GM15510 (cell line): ENCODE data around the gene TBPL1.

ENCODE experiments used
- POLR2A ChIP-seq: IDR thresholded peaks from 3 replicates; pipeline ENCODE4 v1.6.1; 2011; ENCODE audit warnings: borderline replicate concordance; ENCODE audit not compliant: insufficient read length; ENCODE audit errors: extremely low read depth

The TBPL1 gene

GRCh38 chr6:133961831-133962230 lies 8.8 kb downstream of the TBPL1 start:
- TF ChIP-seq POLR2A: no peak

GRCh38 chr6:133964052-133964451 lies 11.0 kb downstream of the TBPL1 start:
- TF ChIP-seq POLR2A: no peak

- no peak for TF ChIP-seq POLR2A
Measured at GRCh38 chr6:133964702-133965101, 11.7 kb downstream of the TBPL1 start.

GRCh38 chr6:133965817-133966360 lies 12.9 kb downstream of the TBPL1 start:
- no peak for TF ChIP-seq POLR2A

DNA sequence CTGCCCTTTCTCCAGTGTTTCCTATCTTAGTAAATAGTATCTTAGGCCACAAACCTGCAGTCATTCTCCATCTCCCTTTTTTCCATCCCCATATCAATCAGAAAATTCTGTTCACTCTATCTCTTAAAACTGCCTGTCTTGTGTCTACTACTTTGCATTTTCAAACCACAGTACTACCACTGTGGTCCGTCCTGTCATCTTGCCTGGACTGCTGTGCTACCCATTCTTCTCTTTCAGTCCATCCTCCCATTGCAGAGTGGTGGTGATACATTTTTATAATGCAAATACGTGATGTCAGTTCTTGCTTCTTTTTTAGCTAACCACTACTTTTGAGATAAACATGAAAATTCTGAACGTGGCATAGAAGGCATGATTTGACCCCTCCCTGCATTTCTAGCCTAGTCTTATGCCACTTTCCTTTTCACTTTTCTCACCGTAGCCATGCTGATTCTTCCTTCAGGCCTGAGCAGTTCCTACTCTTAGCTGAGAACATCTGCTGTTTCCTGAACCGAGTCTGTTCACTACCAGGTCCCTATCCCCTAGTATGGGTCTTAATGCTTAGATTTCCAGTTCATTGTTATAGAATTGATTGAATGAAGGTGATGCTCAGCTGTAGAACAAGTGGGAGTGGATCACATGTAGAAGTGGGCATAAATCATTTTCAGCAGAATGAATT lies 13.8 kb downstream of the TBPL1 start:
- no peak for TF ChIP-seq POLR2A

- TF ChIP-seq POLR2A: no peak
Measured at GRCh38 chr6:133967347-133967746, 14.3 kb downstream of the TBPL1 start.

- no peak for TF ChIP-seq POLR2A
Measured at GRCh38 chr6:133969285-133969920, 16.4 kb downstream of the TBPL1 start.

- no peak for TF ChIP-seq POLR2A
Measured at GRCh38 chr6:133969921-133970295, 16.9 kb downstream of the TBPL1 start.

GRCh38 chr6:133971861-133972260 lies 18.8 kb downstream of the TBPL1 start:
- no peak for TF ChIP-seq POLR2A

DNA sequence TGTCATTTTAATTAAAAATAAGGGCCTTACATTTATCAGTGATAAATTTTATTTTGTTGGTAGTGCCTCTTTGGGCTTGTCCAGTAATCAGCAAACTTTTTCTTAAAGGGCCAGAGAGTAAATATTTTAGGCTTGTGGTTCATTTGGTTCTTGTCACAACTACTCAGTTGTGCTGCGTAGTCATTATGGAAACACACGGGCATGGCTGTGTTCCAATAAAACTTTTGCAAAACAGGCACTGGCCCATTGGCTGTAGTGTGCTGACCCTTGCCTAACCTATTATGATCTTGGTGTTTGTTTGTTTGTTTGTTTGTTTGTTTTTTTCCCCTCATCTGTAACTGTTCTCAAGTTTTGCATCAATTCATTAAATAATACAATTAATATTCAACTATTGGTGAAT lies 19.4 kb downstream of the TBPL1 start:
- TF ChIP-seq POLR2A: no peak

DNA sequence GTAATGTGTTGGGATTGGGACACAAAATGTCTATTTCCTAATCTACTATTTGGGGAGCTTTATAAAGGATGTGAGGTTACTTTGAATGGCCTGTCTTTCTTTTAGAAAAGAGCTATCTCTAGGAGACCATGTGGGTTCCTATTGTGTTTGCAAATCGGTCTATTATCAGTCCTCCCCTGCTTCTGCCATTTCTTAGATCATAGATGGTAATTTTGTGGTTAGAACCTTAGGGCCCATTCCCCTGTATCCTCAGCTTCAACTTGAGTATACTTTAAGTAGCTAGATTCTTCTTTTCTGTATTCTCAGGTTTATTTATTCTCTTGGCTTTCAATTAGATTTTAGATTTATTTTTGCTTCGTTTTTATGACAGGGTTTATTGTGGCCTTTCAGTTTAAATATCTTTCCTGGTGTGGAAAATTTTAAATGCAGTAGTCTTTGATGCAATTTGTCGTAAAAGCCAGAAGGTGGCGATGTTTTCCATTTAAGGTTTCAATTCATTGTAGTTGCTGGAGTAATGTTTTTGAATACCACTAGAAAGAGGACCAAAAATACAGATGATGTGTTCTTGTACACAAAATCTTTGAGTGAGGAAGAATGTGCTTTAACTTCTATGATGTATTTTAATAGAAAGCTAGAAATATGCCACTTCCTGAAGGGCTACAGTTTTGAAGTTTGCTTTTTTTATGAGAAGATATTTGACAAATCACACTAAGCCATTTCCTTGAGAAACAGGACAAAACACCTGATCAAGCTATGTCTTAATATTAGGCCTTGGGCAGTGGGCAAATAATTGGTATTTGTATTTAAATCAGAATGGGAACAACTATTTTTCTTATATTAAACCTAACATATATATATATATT lies 20.3 kb downstream of the TBPL1 start:
- TF ChIP-seq POLR2A: no peak

DNA sequence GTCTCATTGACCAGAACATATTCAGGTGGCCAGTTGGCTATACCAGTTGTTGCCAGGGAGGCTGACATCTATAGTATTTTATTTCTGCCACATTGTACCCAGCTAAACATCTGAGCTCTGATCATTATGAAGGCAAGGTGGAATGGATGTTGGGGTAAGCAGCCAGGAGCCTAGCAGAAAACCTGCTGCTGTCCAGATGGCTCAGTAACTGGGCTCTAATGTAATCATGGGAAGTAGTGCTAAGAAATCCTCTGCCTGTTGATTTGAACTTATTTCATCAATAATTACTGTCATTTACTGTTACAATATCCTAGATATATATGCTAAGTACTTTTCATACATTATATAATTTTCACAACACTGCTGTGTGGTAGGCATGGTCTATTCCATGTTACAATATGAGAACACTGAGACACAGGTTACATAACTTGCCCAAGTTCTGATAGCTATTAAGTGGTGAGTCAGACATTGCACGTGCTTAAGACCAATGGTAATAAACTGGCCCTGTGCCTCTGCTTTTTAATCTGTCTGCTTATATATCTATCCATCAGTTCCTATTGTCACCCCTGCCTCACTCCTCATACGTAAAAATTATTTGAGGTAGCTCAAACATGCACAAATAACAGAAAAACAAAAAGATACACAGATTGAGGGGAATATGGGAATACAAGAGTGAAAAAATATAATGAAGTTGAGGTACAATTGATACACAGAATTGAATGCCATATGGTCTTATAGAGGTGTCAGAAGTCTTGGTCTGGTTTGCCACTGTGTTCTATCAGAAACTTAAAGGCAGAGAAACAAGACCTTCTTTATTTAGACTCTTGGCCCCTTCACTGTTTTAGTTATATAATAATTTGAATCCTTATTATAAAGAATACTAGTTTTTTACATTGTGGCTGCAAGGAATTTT lies 25.2 kb downstream of the TBPL1 start:
- no peak for TF ChIP-seq POLR2A

GRCh38 chr6:133978896-133979240 lies 25.8 kb downstream of the TBPL1 start:
- TF ChIP-seq POLR2A: no peak

GRCh38 chr6:133980168-133980567 lies 27.1 kb downstream of the TBPL1 start:
- no peak for TF ChIP-seq POLR2A
